HEK293 (cell line): ENCODE data around the gene CITED1.

Experiments used
- BCL11B ChIP-seq: fragments of 450-650 bp; formaldehyde crosslinking; IDR thresholded peaks from 2 replicates; pipeline ENCODE4 v1.5.1; 2016; ENCODE audit warnings: low read depth, missing biosample characterization, missing genetic modification characterization
- BCL6B ChIP-seq: fragments of 450-650 bp; formaldehyde crosslinking; IDR thresholded peaks from 2 replicates; pipeline ENCODE4 v1.5.1; 2017; ENCODE audit warnings: missing biosample characterization, missing genetic modification characterization
- HOXD13 ChIP-seq: sonication (generic); formaldehyde crosslinking; IDR thresholded peaks from 2 replicates; pipeline ENCODE4 v1.8.0; 2022; ENCODE audit warnings: missing genetic modification reagents, borderline replicate concordance
- INSM2 ChIP-seq: fragments of 450-650 bp; formaldehyde crosslinking; IDR thresholded peaks from 2 replicates; pipeline ENCODE4 v1.5.1; 2016; ENCODE audit warnings: missing biosample characterization, missing genetic modification characterization
- KLF17 ChIP-seq: fragments of 450-650 bp; formaldehyde crosslinking; IDR thresholded peaks from 2 replicates; pipeline ENCODE4 v1.5.1; 2016; ENCODE audit warnings: missing biosample characterization, missing genetic modification characterization
- KLF9 ChIP-seq: fragments of 450-650 bp; formaldehyde crosslinking; IDR thresholded peaks from 2 replicates; pipeline ENCODE4 v1.5.1; 2016; ENCODE audit warnings: missing biosample characterization, missing genetic modification characterization, low read depth
- PATZ1 ChIP-seq: fragments of 450-650 bp; formaldehyde crosslinking; IDR thresholded peaks from 2 replicates; pipeline ENCODE4 v1.5.1; 2016; ENCODE audit warnings: missing biosample characterization, missing genetic modification characterization
- PRDM10 ChIP-seq: fragments of 450-650 bp; formaldehyde crosslinking; IDR thresholded peaks from 2 replicates; pipeline ENCODE4 v1.5.1; 2016; ENCODE audit warnings: missing biosample characterization, missing genetic modification characterization
- SP7 ChIP-seq: fragments of 450-650 bp; formaldehyde crosslinking; IDR thresholded peaks from 2 replicates; pipeline ENCODE4 v1.5.1; 2016; ENCODE audit warnings: missing biosample characterization, missing genetic modification characterization
- ZBTB6 ChIP-seq: fragments of 450-650 bp; formaldehyde crosslinking; IDR thresholded peaks from 2 replicates; pipeline ENCODE4 v1.5.1; 2017; ENCODE audit warnings: missing biosample characterization, missing genetic modification characterization
- ZBTB7A ChIP-seq: fragments of 450-650 bp; formaldehyde crosslinking; IDR thresholded peaks from 2 replicates; pipeline ENCODE4 v1.5.1; 2016; ENCODE audit warnings: low read depth, missing biosample characterization, missing genetic modification characterization
- ZIC2 ChIP-seq: fragments of 450-650 bp; formaldehyde crosslinking; IDR thresholded peaks from 2 replicates; pipeline ENCODE4 v1.5.1; 2016; ENCODE audit warnings: missing biosample characterization, missing genetic modification characterization
- ZNF18 ChIP-seq: fragments of 450-650 bp; formaldehyde crosslinking; IDR thresholded peaks from 2 replicates; pipeline ENCODE4 v1.5.1; 2016; ENCODE audit warnings: missing biosample characterization, missing genetic modification characterization
- ZNF2 ChIP-seq: fragments of 450-650 bp; formaldehyde crosslinking; IDR thresholded peaks from 2 replicates; pipeline ENCODE4 v1.5.1; 2016; ENCODE audit warnings: missing biosample characterization, missing genetic modification characterization
- ZNF23 ChIP-seq: fragments of 450-650 bp; formaldehyde crosslinking; IDR thresholded peaks from 2 replicates; pipeline ENCODE4 v1.5.1; 2016; ENCODE audit warnings: missing biosample characterization, missing genetic modification characterization, borderline replicate concordance
- ZNF24 ChIP-seq: fragments of 450-650 bp; formaldehyde crosslinking; IDR thresholded peaks from 2 replicates; pipeline ENCODE4 v1.5.1; 2016; ENCODE audit warnings: missing biosample characterization, missing genetic modification characterization
- ZNF280C ChIP-seq: fragments of 450-650 bp; formaldehyde crosslinking; IDR thresholded peaks from 2 replicates; pipeline ENCODE4 v1.5.1; 2016; ENCODE audit warnings: missing biosample characterization, missing genetic modification characterization
- ZNF311 ChIP-seq: fragments of 450-650 bp; formaldehyde crosslinking; IDR thresholded peaks from 2 replicates; pipeline ENCODE4 v1.5.1; 2017; ENCODE audit warnings: missing biosample characterization, missing genetic modification characterization, borderline replicate concordance
- ZNF555 ChIP-seq: fragments of 450-650 bp; formaldehyde crosslinking; conservative IDR thresholded peaks from 2 replicates; pipeline ENCODE4 v1.5.1; 2017; ENCODE audit warnings: missing biosample characterization, mild to moderate bottlenecking, missing genetic modification characterization, inconsistent platforms
- ZNF600 ChIP-seq: fragments of 450-650 bp; formaldehyde crosslinking; IDR thresholded peaks from 2 replicates; pipeline ENCODE4 v1.5.1; 2016; ENCODE audit warnings: missing biosample characterization, missing genetic modification characterization
- ZNF776 ChIP-seq: fragments of 450-650 bp; formaldehyde crosslinking; IDR thresholded peaks from 2 replicates; pipeline ENCODE4 v1.5.0; 2017; ENCODE audit warnings: missing biosample characterization, missing genetic modification characterization, borderline replicate concordance
- ZNF843 ChIP-seq: fragments of 450-650 bp; formaldehyde crosslinking; IDR thresholded peaks from 2 replicates; pipeline ENCODE4 v1.5.1; 2016; ENCODE audit warnings: missing biosample characterization, missing genetic modification characterization
- ZXDB ChIP-seq: fragments of 450-650 bp; formaldehyde crosslinking; IDR thresholded peaks from 2 replicates; pipeline ENCODE4 v1.5.1; 2016; ENCODE audit warnings: missing biosample characterization, missing genetic modification characterization

Gene CITED1

GRCh38 chrX:72306851-72307645, 1.3 kb upstream of the CITED1 start (continued):
- peak; percentile 63; the same call in 1 of the 2 replicates for TF ChIP-seq ZBTB7A (tag by site-specific recombination)
- peak; percentile 95 for TF ChIP-seq ZNF24 (tag by site-specific recombination)
- peak; percentile 77 for TF ChIP-seq ZNF600 (tag by site-specific recombination)
- 0 out of 2 replicates have a peak, but pooled peaks have one; percentile 16 for TF ChIP-seq ZNF2 (tag by site-specific recombination)
- TF ChIP-seq BCL11B (tag by site-specific recombination): no peak
- peak; percentile 60 for TF ChIP-seq PATZ1 (tag by site-specific recombination)
- no peak for TF ChIP-seq ZNF311 (tag by site-specific recombination)
- TF ChIP-seq KLF9: no peak
- TF ChIP-seq KLF17: 0 out of 2 replicates have a peak, but pooled peaks have one; percentile 46
- peak; percentile 71; the same call in 1 of the 2 replicates for TF ChIP-seq BCL6B
- TF ChIP-seq ZIC2 (tag by site-specific recombination): peak; percentile 45
- no peak for TF ChIP-seq ZNF776 (tag by site-specific recombination)
- peak; percentile 98 for TF ChIP-seq PRDM10
- peak; percentile 17; the same call in 1 of the 2 replicates for TF ChIP-seq ZNF843 (tag by site-specific recombination)
- TF ChIP-seq ZNF555 (tag by site-specific recombination): no peak
- peak; percentile 41; the same call in 1 of the 2 replicates for TF ChIP-seq SP7
- 0 out of 2 replicates have a peak, but pooled peaks have one; percentile 10 for TF ChIP-seq INSM2 (tag by site-specific recombination)
- no peak for TF ChIP-seq ZNF23 (tag by site-specific recombination)
- peak; percentile 64 for TF ChIP-seq ZXDB (tag by site-specific recombination)
- peak; percentile 74; the same call in 1 of the 2 replicates for TF ChIP-seq HOXD13 (CRISPR knock-in tag)
- TF ChIP-seq ZNF18 (tag by site-specific recombination): no peak
- TF ChIP-seq ZNF280C (tag by site-specific recombination): no peak
- TF ChIP-seq ZBTB6 (tag by site-specific recombination): peak; percentile 56; the same call in 1 of the 2 replicates
